A549 (cell line): ENCODE data around the gene FOXP1. TPM values are rescaled to one million over a fixed set of nuclear protein-coding genes. Genes with fewer than 3 reads are reported as not detected.

Experiments
- ATAC-seq, 2 experiments: fragments of 200-7000 bp in 1 of 2; fragments of >200 bp in 1 of 2; cut with Nextera tagmentation in 1 of 2; cut with Tn5 transposase in 1 of 2; 3 replicates each; pipeline versions ENCODE4 v1.8.0 to v1.9.1; 2018 to 2020; ENCODE audit warnings: mild to moderate bottlenecking in 1 of 2, moderate library complexity in 1 of 2
- CTCF ChIA-PET: fragments of 300-600 bp; sonication (Branson Sonifier 250); formaldehyde crosslinking; extraction: SDS; loops from one replicate; lab custom pipeline; 2021; ENCODE audit warnings: antibody characterized with exemption, inconsistent platforms; lab: Yijun Ruan, JAX
- POLR2A ChIA-PET: fragments of 350-600 bp; formaldehyde crosslinking; extraction: SDS; loops from one replicate; lab custom pipeline; 2021; ENCODE audit warnings: antibody characterized with exemption, inconsistent platforms; lab: Yijun Ruan, JAX
- DNase-seq, 2 experiments: peaks; one replicate each; pipeline versions ENCODE4 v3.0.0 to v3.0.0-alpha.2; 2011 to 2016; ENCODE audit warnings: low read depth in 1 of 2, low spot score in 1 of 2
- FAIRE-seq: peaks from 2 replicates; lab custom pipeline; 2011; peaks lifted over from hg19 to GRCh38; lab: Jason Lieb, UNC
- H3K27ac ChIP-seq, 2 experiments: fragments of >200 bp; sonication (Bioruptor Twin); formaldehyde crosslinking; 3 replicates each; pipeline ENCODE4 v1.5.1; 2016 to 2017
- H3K4me1 ChIP-seq: fragments of >200 bp; sonication (Bioruptor Twin); formaldehyde crosslinking; 3 replicates; pipeline ENCODE4 v1.6.1; 2016
- H3K4me2 ChIP-seq: fragments of >200 bp; sonication (Bioruptor Twin); formaldehyde crosslinking; 3 replicates; pipeline ENCODE4 v1.6.1; 2016
- H3K4me3 ChIP-seq: fragments of >200 bp; sonication (Bioruptor Twin); formaldehyde crosslinking; 3 replicates; pipeline ENCODE4 v1.5.1; 2016
- H3K9me3 ChIP-seq: fragments of >200 bp; sonication (Bioruptor Twin); formaldehyde crosslinking; 3 replicates; pipeline ENCODE4 v1.6.1; 2016
- BHLHE40 ChIP-seq: IDR thresholded peaks from 2 replicates; pipeline ENCODE4 v1.6.1; 2012; ENCODE audit warnings: low read depth, low read length, inconsistent platforms
- CBX8 ChIP-seq: fragments of 200-600 bp; sonication (generic); IDR thresholded peaks from 2 replicates; pipeline ENCODE4 v1.6.1; 2016
- CHD2 ChIP-seq: fragments of 150-350 bp; IDR thresholded peaks from 2 replicates; pipeline ENCODE4 v1.6.1; 2014; ENCODE audit warnings: low read length; ENCODE audit not compliant: partially characterized antibody
- CHD4 ChIP-seq: fragments of 200-600 bp; sonication (generic); IDR thresholded peaks from 2 replicates; pipeline ENCODE4 v1.6.1; 2016; ENCODE audit warnings: antibody characterized with exemption, mild to moderate bottlenecking, borderline replicate concordance
- EHF ChIP-seq: fragments of 250-450 bp; sonication (Bioruptor Pico); IDR thresholded peaks from 2 replicates; pipeline ENCODE4 v1.5.0; 2020; ENCODE audit warnings: mild to moderate bottlenecking
- EHMT2 ChIP-seq: fragments of 200-600 bp; sonication (generic); IDR thresholded peaks from 2 replicates; pipeline ENCODE4 v1.6.1; 2016; ENCODE audit warnings: antibody characterized with exemption, low read depth, mild to moderate bottlenecking, moderate library complexity
- EP300 ChIP-seq, 2 experiments: fragments of >200 bp; sonication (Bioruptor Twin); formaldehyde crosslinking; IDR thresholded peaks; 2 replicates in 1 of 2; 3 replicates in 1 of 2; pipeline ENCODE4 v1.6.1; 2016 to 2017
- FOSB ChIP-seq: fragments of 250-450 bp; sonication (Bioruptor Pico); IDR thresholded peaks from 2 replicates; pipeline ENCODE4 v1.5.0; 2020; ENCODE audit warnings: mild to moderate bottlenecking, moderate library complexity
- FOSL2 ChIP-seq, 2 experiments: fragments of 450-650 bp in 1 of 2; fragments of >200 bp in 1 of 2; sonication (Bioruptor Twin) in 1 of 2; formaldehyde crosslinking; IDR thresholded peaks; 2 replicates each; pipeline versions ENCODE4 v1.5.0 to v1.6.1; 2016 to 2020; ENCODE audit warnings: mild to moderate bottlenecking in 1 of 2, moderate library complexity in 1 of 2
- HES2 ChIP-seq: fragments of >200 bp; sonication (Bioruptor Twin); formaldehyde crosslinking; IDR thresholded peaks from 2 replicates; pipeline ENCODE4 v1.6.1; 2016
- HMGXB4 ChIP-seq: fragments of 250-450 bp; sonication (Bioruptor Pico); IDR thresholded peaks from 2 replicates; pipeline ENCODE4 v1.5.0; 2021; ENCODE audit warnings: mild to moderate bottlenecking, moderate library complexity, borderline replicate concordance
- HOXB13 ChIP-seq: fragments of 250-450 bp; sonication (Bioruptor Pico); IDR thresholded peaks from 2 replicates; pipeline ENCODE4 v1.5.0; 2020; ENCODE audit warnings: low read depth, mild to moderate bottlenecking, moderate library complexity
- HOXB5 ChIP-seq: fragments of 250-450 bp; sonication (Bioruptor Pico); IDR thresholded peaks from 2 replicates; pipeline ENCODE4 v1.5.0; 2020; ENCODE audit warnings: mild to moderate bottlenecking, moderate library complexity
- JUN ChIP-seq, 2 experiments: fragments of >200 bp; sonication (Bioruptor Twin); formaldehyde crosslinking; IDR thresholded peaks; 2 replicates in 1 of 2; 3 replicates in 1 of 2; pipeline ENCODE4 v1.6.1; 2016 to 2017
- JUNB ChIP-seq: fragments of >200 bp; sonication (Bioruptor Twin); formaldehyde crosslinking; IDR thresholded peaks from 2 replicates; pipeline ENCODE4 v1.6.1; 2016
- KDM1A ChIP-seq: fragments of 200-600 bp; sonication (generic); IDR thresholded peaks from 2 replicates; pipeline ENCODE4 v1.6.1; 2016; ENCODE audit warnings: low read depth, mild to moderate bottlenecking
- KDM5A ChIP-seq: fragments of 200-600 bp; sonication (generic); IDR thresholded peaks from 2 replicates; pipeline ENCODE4 v1.6.1; 2016; ENCODE audit warnings: antibody characterized with exemption, mild to moderate bottlenecking
- MAX ChIP-seq: IDR thresholded peaks from 2 replicates; pipeline ENCODE4 v1.6.1; 2012
- NFE2L2 ChIP-seq: fragments of 150-350 bp; conservative IDR thresholded peaks from 2 replicates; pipeline ENCODE4 v1.6.1; 2014; ENCODE audit warnings: low read length
- NPAS2 ChIP-seq: fragments of 250-450 bp; sonication (Bioruptor Pico); IDR thresholded peaks from 2 replicates; pipeline ENCODE4 v1.8.0; 2022; ENCODE audit warnings: mild to moderate bottlenecking, moderate library complexity, borderline replicate concordance
- NR3C1 ChIP-seq: fragments of >200 bp; sonication (Bioruptor Twin); formaldehyde crosslinking; IDR thresholded peaks from 3 replicates; pipeline ENCODE4 v1.6.1; 2017
- POLR2A ChIP-seq: IDR thresholded peaks from 2 replicates; pipeline ENCODE4 v1.6.1; 2012; ENCODE audit warnings: mild to moderate bottlenecking, low read length
- POLR2AphosphoS2 ChIP-seq: conservative IDR thresholded peaks from 2 replicates; pipeline ENCODE4 v1.6.1; 2012; ENCODE audit warnings: low read length, improper control_type of control experiment, inconsistent platforms
- RAD21 ChIP-seq, 2 experiments: fragments of >200 bp in 1 of 2; sonication (Bioruptor Twin) in 1 of 2; formaldehyde crosslinking in 1 of 2; IDR thresholded peaks in 1 of 2; conservative IDR thresholded peaks in 1 of 2; 2 replicates in 1 of 2; 3 replicates in 1 of 2; pipeline ENCODE4 v1.6.1; 2012 to 2018; ENCODE audit warnings: inconsistent platforms in 1 of 2
- RNF2 ChIP-seq: fragments of 200-600 bp; sonication (generic); IDR thresholded peaks from 2 replicates; pipeline ENCODE4 v1.6.1; 2016; ENCODE audit warnings: low read depth, mild to moderate bottlenecking, antibody characterized with exemption, moderate library complexity, borderline replicate concordance
- SREBF2 ChIP-seq: fragments of 450-650 bp; IDR thresholded peaks from 2 replicates; pipeline ENCODE4 v1.6.1; 2014; ENCODE audit warnings: mild to moderate bottlenecking, moderate library complexity
- TFCP2L1 ChIP-seq: fragments of 250-450 bp; sonication (Bioruptor Pico); IDR thresholded peaks from 2 replicates; pipeline ENCODE4 v1.5.0; 2021; ENCODE audit warnings: mild to moderate bottlenecking
- USF2 ChIP-seq: fragments of 450-650 bp; IDR thresholded peaks from 2 replicates; pipeline ENCODE4 v1.6.1; 2014; ENCODE audit warnings: antibody characterized with exemption
- ZSCAN20 ChIP-seq: fragments of 250-450 bp; sonication (Bioruptor Pico); IDR thresholded peaks from 2 replicates; pipeline ENCODE4 v1.8.0; 2022; ENCODE audit warnings: mild to moderate bottlenecking, moderate library complexity
- WGBS: methylation state at CpG from one replicate; pipeline ENCODE4 v1.1.6; 2017; ENCODE audit errors: missing lambda C conversion rate; 5-methylcytosine and 5-hydroxymethylcytosine counted together
- polyA plus RNA-seq, 4 experiments: library from polyadenylated mRNA; depleted of rRNA in 3 of 4; stranded (reverse); fragments of >200 nt; fragmentation: RNase III in 1 of 4; extraction: RNeasy Plus Mini Kit Qiagen cat#74134 plus additional on column Dnase treatment in 1 of 4; gene quantifications; 2 replicates in 3 of 4; 3 replicates in 1 of 4; pipeline ENCODE4 v1.2.3, GENCODE V29; 2011 to 2017
- TF ChIP-seq, protein P1 (sequence below): IDR thresholded peaks from 2 replicates; pipeline ENCODE4 v1.6.1; 2012; ENCODE audit warnings: low read depth, borderline replicate concordance
- TF ChIP-seq, protein P2 (sequence below): fragments of 150-350 bp; IDR thresholded peaks from 2 replicates; pipeline ENCODE4 v1.6.1; 2014; ENCODE audit warnings: low read depth, mild to moderate bottlenecking, low read length
- TF ChIP-seq, protein P3 (sequence below): fragments of >200 bp; sonication (Bioruptor Twin); formaldehyde crosslinking; IDR thresholded peaks from 3 replicates; pipeline ENCODE4 v1.6.1; 2016

FOXP1 gene
- polyA plus RNA-seq, 2 of the 4 experiments (the other 2 are of a cell fraction) = 12.8 to 13.9 TPM

GRCh38 chr3:71509066-71509465 is 74.5 kb downstream of the FOXP1 start:
- Histone ChIP-seq H3K4me1 (peaks cover 57% of the 10 kb centered on the region), H3K4me3 (no peak overlapping the region), H3K27ac (peak overlapping the region; percentile 76 to 90), H3K9me3 (no peaks in the 10 kb centered on the region), H3K4me2 (no peak overlapping the region)
- TF ChIP-seq NFE2L2 (peak; percentile 41; the same call in 1 of the 2 replicates), HOXB13 (no peak)
- WGBS = 78% methylated on average over 3 of the region's 3 CpGs
- no peak for DNase-seq
- CTCF ChIA-PET = interaction anchor here (0.9 to 4.4 kb wide), 5 partner anchors 11 to 98 kb away, joined by 3 to 39 read pairs (median 5); partner anchors contain the start of gene FOXP1
- no peak for ATAC-seq
- FAIRE-seq = no peak
- POLR2A ChIA-PET = no interaction called here

- FAIRE-seq (no peak), ATAC-seq (no peak)
- POLR2A ChIA-PET = no interaction called here
Measured at GRCh38 chr3:71505767-71506350, 77.7 kb downstream of the FOXP1 start.

DNA sequence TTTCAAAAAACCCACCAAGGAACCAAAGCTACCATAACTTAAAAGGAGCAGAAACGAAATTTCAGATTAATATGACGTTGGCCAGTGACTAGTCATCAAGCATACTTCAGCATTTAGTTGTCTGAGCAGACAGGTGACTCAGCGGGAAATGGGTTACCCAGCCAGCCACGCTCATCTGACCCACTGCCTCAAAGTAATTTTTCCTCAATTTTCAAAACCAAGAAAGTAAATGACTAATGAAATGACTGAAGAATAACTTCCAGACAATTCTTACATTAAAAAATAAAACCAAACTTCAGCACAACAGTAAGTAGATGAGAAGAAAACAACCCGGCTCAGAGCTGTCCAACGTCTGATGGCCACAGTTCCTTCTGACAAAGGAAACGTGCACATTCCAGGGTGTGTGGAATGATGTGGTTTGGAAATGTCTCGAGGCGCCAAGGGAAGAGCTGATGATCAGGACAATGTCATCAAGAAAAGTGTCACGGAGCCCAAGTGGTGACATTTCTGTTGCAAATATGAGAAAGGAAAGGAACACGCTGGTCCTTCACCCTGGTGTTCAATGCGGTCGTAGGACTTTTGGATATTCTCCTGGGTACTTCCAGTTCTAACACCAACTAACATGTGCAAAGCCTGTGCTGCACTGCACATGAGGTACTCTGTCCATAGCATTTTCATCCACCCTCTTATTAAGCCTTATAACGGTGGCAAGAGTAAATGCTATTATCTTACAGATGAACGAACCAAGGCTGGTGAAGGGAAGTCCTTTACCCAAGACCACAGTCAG is 79.1 kb downstream of the FOXP1 start:
- ChIA-PET POLR2A (interaction anchor here (0.7 to 1.6 kb wide), 4 partner anchors 9 to 246 kb away, joined by 3 to 19 read pairs (median 4); partner anchors contain the start of gene FOXP1), CTCF (interaction anchor here (0.6 to 1.6 kb wide), 6 partner anchors 8 to 176 kb away, joined by 3 to 4 read pairs (median 3); partner anchors contain the start of gene FOXP1)
- DNase-seq (peak; percentile 85), ATAC-seq (peak; percentile 92), FAIRE-seq (no peak)
- H3K9me3 ChIP-seq = no peaks in the 10 kb centered on the region
- WGBS = 31% methylated on average over 15 of the region's 15 CpGs
- 0 out of 3 replicates have a peak overlapping the region, but pooled peaks have one; percentile 9 for H3K4me3 ChIP-seq
- H3K4me1 ChIP-seq = peaks cover 47% of the 10 kb centered on the region
- peak overlapping the region; percentile 81 for H3K4me2 ChIP-seq
- peak overlapping the region; percentile 90 to 93 for H3K27ac ChIP-seq
- no peak for TF ChIP-seq RNF2
- TF ChIP-seq, protein P1, sequence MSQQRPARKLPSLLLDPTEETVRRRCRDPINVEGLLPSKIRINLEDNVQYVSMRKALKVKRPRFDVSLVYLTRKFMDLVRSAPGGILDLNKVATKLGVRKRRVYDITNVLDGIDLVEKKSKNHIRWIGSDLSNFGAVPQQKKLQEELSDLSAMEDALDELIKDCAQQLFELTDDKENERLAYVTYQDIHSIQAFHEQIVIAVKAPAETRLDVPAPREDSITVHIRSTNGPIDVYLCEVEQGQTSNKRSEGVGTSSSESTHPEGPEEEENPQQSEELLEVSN = no peak; the same call in 1 of the 2 replicates
- no peak for TF ChIP-seq HMGXB4 (CRISPR knock-in tag)
- TF ChIP-seq, protein P2, sequence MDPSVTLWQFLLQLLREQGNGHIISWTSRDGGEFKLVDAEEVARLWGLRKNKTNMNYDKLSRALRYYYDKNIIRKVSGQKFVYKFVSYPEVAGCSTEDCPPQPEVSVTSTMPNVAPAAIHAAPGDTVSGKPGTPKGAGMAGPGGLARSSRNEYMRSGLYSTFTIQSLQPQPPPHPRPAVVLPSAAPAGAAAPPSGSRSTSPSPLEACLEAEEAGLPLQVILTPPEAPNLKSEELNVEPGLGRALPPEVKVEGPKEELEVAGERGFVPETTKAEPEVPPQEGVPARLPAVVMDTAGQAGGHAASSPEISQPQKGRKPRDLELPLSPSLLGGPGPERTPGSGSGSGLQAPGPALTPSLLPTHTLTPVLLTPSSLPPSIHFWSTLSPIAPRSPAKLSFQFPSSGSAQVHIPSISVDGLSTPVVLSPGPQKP = no peak
- TF ChIP-seq NPAS2 (CRISPR knock-in tag) = no peak
- no peak for TF ChIP-seq EHMT2
- TF ChIP-seq TFCP2L1 = no peak
- TF ChIP-seq POLR2A = no peak
- TF ChIP-seq USF2 = no peak
- peak; percentile 93 for TF ChIP-seq JUNB
- TF ChIP-seq CHD4 = no peak
- TF ChIP-seq EHF (CRISPR knock-in tag) = no peak
- TF ChIP-seq JUN (IDR thresholded peaks at IDR 0.05) = peak; percentile 80 to 83; a peak in 3 of 5 replicates
- TF ChIP-seq FOSB (CRISPR knock-in tag) = no peak

More at GRCh38 chr3:71505767-71506350, 77.7 kb downstream of the FOXP1 start:
- no peak overlapping the region for H3K4me2 ChIP-seq
- no peaks in the 10 kb centered on the region for H3K9me3 ChIP-seq
- TF ChIP-seq HES2 = no peak
- no peak for TF ChIP-seq RAD21 (conservative IDR thresholded peaks at IDR 0.05 in 1 of 2, IDR thresholded peaks at IDR 0.05 in 1 of 2)
- no peak for TF ChIP-seq HOXB13
- no peak for TF ChIP-seq POLR2AphosphoS2
- no peak for TF ChIP-seq BHLHE40
- TF ChIP-seq MAX = no peak
- TF ChIP-seq CHD2 = no peak
- no peak for TF ChIP-seq KDM5A
- no peak for TF ChIP-seq CBX8
- TF ChIP-seq KDM1A = no peak
- TF ChIP-seq EP300 (IDR thresholded peaks at IDR 0.05) = no peak
- no peak for TF ChIP-seq ZSCAN20 (CRISPR knock-in tag)
- TF ChIP-seq FOSL2 (IDR thresholded peaks at IDR 0.05) = no peak
- TF ChIP-seq FOSL2 (CRISPR knock-in tag; IDR thresholded peaks at IDR 0.05) = no peak
- TF ChIP-seq NR3C1 = no peak
- TF ChIP-seq HOXB5 = no peak
- TF ChIP-seq NFE2L2 = no peak
- no peak for TF ChIP-seq SREBF2
- TF ChIP-seq, protein P3, sequence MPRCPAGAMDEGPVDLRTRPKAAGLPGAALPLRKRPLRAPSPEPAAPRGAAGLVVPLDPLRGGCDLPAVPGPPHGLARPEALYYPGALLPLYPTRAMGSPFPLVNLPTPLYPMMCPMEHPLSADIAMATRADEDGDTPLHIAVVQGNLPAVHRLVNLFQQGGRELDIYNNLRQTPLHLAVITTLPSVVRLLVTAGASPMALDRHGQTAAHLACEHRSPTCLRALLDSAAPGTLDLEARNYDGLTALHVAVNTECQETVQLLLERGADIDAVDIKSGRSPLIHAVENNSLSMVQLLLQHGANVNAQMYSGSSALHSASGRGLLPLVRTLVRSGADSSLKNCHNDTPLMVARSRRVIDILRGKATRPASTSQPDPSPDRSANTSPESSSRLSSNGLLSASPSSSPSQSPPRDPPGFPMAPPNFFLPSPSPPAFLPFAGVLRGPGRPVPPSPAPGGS = no peak
- CTCF ChIA-PET = interaction anchor here (1.1 kb wide), 1 partner anchor 261 kb away, joined by 3 read pairs; no protein-coding TSS in a partner anchor
- peak overlapping the region; percentile 90 to 93 for H3K27ac ChIP-seq
- WGBS = 90% methylated on average over 10 of the region's 10 CpGs
- peaks cover 61% of the 10 kb centered on the region for H3K4me1 ChIP-seq
- no peak overlapping the region for H3K4me3 ChIP-seq
- DNase-seq = no peak
